DND-41 (cell line): ENCODE measurements around the gene ALKBH7.
"Not testable (repeated sequence)": the region's sequence is repeated elsewhere in the genome, so short reads cannot be mapped to it uniquely, and the experiment has no call there.

Source experiments
- CTCF ChIP-seq: IDR thresholded peaks from 2 replicates; pipeline ENCODE4 v1.5.1; 2012; ENCODE audit warnings: borderline replicate concordance, low read length, moderate library complexity, mild to moderate bottlenecking; ENCODE audit not compliant: poor library complexity, severe bottlenecking; ENCODE audit errors: extremely low read depth
- EZH2 ChIP-seq: IDR thresholded peaks from 3 replicates; pipeline ENCODE4 v1.6.1; 2012; ENCODE audit warnings: borderline replicate concordance, low read depth, mild to moderate bottlenecking, moderate library complexity, low read length, inconsistent platforms; ENCODE audit not compliant: severe bottlenecking

- not testable (repeated sequence) for TF ChIP-seq CTCF, EZH2
Observed at GRCh38 chr19:6355321-6356040, 17.1 kb upstream of the ALKBH7 start.
